OCI-M2 (cell line): ENCODE measurements around the gene GJB2.

Experiments used
- DNase-seq: peaks from one replicate; lab custom pipeline; 2025; ENCODE audit not compliant: unreplicated experiment; lab: John Stamatoyannopoulos, UW

Gene GJB2

GRCh38 chr13:20193162-20193906 lies 596 bp upstream of the GJB2 start:
- DNase-seq = no peak

DNA sequence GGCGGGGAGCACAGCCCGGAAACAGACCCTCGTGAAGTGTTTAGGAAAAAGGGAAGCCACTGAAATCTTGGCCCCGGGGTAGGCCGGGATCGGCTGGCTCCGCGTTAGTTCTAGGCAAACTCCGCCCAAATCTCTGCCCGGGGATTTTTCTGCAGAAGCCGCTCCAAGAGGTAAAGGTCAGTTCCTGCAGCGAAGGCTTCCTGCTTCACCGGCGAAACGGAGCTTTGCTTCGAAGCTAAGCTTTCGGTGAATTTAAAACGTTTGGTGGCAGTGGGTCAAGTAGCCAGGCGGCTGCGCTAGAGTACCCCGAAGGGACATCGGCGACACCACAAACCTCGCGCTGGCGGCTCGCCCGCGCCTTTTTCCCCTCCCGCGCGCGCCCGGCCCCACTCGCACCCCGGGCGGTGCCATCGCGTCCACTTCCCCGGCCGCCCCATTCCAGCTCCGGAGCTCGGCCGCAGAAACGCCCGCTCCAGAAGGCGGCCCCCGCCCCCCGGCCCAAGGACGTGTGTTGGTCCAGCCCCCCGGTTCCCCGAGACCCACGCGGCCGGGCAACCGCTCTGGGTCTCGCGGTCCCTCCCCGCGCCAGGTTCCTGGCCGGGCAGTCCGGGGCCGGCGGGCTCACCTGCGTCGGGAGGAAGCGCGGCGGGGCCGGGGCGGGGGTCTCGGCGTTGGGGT lies 441 bp downstream of the GJB2 start:
- DNase-seq = no peak

DNA sequence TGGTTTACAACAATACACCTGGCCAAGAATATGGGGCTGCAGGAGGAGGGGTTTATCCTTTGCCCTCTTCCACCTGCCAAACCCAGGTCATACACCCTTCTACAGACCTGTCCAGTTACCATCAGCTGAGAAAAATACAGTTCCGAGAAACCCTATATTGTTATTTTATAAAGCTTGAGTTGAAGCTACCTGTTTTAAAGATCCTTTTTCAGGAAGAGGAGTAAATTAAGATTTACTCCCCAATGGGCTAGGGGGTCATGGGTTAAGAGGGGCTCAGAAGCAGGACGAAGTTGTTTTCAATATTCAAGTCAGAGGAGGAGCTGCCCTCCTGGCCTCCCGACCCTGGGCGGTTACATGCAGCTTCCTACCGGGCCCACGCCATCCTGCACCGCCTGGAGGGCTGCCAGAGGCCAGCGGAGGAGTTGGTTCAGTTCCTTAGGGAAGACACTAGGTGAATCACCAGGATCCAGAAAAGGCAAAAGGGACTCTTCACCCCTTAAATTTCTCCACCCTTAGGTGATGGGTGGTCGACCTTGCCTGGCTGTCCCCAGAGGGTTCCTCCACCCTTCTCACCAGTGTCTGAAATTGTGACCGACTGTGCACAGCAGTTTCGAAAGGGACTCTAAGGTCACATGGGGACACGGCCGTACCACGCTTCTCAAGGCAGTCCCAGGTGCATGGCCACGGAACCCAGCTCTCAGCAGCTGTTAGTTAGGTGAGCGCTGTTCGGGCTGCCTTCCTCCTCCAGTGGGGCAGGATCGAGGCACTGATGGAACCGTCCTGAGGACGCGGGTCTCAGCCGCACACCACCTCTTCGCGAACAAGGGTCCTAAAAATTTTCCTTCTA lies 1.2 kb downstream of the GJB2 start:
- DNase-seq = no peak

DNA sequence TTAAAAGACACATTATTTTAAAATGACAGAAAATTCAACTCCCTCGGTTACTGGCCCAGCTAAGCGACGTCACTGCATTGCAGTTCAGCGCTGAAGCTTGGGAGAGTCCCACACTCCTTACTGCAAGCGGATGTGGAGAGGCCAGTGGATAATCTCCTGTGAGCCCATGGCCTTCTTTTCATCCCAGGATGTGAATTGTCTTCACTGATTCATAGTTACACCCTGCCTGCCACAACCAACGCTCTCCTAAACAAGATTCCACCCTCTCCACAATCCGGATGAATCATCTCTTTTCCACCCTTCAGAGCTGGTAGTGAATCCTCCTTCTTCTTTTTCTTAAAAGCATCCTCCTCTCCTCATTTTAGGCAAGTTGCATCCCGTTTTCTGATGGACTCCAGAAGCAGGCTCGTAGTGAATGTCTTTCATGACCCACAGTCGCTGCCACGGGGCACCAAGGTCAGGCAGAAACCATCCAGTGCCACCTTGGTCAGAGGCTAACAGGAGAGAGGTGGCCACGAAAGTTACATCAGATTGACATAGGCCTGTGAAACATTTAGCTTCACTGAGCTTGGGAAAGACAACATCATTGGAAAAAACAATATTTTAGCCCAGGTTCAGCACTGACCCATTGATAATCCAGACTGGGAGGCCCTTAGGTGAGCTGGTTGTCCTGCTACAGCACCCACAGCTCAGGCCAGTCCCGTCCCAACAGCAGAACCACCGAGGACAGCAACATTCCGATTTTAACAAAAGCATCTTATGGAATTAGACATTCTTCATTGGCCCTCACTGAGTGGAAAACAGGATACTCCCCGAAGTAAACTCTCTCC lies 2.0 kb downstream of the GJB2 start:
- DNase-seq = no peak

DNA sequence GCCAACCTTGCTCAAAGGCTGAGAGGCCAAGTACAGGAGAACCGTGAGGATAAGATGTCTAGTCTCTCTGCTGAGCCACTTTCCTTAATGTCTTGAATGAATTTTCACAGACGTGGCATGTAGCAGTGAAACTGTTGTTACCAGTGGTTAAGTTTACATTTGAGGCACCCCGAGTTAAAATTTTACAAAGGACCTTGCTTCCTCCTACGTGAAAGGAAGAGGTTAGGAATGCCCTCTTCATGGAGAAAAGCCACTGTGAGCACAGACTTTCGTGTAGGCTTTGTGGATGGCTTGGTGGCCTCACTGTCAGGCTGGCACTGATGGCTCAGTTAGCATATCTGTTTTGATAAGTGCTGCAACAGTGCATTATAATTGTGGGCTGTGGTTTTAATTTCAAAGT lies 2.7 kb downstream of the GJB2 start:
- DNase-seq = no peak

GRCh38 chr13:20188667-20189553 lies 3.8 kb downstream of the GJB2 start:
- no peak for DNase-seq

- DNase-seq = no peak
Measured at GRCh38 chr13:20186771-20187170, 6.0 kb downstream of the GJB2 start.

DNA sequence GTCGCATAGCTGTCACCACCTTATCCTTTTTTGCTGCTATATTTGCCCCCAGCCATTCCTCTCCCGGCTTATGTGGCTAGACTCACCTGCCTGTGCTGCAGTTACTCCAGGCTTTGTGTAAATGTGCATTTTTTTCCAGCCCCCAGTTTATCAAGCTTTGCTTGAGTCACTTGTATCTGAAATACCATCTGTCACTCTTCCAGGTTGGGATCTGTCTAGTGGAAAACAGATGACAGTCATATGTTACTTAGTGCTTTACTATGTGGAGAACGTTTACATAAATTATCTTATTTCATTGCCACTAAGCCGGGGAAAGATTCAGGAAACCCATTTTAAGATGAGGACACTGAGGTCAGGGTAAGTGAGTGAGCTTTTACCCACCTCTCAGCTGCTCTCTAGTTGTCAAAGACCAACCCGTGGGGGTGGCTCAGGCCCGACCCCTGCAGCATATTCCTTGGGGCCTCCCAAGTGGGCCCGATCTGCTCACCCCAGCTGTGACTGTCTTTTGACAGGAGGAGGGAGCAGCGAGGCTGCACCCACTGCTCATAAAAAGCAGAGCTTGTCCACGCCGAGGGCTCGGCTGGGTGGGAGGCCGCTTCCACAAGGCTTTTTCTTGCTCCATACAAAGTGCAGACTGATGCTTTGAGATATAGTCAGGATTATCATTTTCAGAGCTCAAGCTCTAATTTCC lies 7.2 kb downstream of the GJB2 start:
- no peak for DNase-seq

- DNase-seq = peak; percentile 24
Measured at GRCh38 chr13:20182231-20182846, 10.4 kb downstream of the GJB2 start.

DNA sequence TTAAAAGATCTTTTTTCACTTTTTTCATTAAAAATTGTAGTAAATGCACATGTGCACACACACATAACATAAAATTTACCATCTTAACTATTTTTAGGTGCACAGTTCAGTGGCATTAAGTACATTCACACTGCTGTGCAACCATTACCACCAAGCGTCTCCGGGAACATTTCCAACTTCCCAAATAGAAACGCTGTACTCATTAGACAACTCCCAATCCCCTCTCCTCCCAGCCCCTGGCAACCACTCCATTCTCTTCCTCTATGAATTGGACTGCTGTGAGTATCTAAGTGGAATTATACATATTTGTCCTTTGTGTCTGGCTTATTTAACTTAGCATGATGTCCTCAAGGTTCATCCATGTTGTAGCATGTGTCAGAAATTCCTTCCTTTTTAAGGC lies 11.6 kb downstream of the GJB2 start:
- DNase-seq = no peak

DNA sequence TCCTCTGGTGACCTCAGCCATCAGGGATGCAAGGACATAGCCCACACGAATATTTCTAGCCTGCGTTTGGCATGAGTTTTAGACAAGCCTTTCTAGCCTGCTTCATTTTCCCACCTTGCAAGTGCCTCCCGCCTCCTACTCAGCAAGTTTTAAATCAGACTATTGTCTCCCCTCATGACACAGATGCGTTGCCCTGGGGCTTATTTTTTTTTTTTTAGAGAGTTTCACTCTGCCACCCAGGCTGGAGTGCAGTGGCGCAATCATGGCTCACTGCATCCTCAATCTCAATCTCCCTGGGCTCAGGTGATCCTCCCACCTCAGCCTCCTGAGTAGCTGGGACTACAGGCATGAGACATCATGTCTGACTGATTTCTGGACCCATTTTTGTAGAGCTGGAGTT lies 14.6 kb downstream of the GJB2 start:
- DNase-seq = no peak

- no peak for DNase-seq
Measured at GRCh38 chr13:20177049-20177831, 15.5 kb downstream of the GJB2 start.

DNA sequence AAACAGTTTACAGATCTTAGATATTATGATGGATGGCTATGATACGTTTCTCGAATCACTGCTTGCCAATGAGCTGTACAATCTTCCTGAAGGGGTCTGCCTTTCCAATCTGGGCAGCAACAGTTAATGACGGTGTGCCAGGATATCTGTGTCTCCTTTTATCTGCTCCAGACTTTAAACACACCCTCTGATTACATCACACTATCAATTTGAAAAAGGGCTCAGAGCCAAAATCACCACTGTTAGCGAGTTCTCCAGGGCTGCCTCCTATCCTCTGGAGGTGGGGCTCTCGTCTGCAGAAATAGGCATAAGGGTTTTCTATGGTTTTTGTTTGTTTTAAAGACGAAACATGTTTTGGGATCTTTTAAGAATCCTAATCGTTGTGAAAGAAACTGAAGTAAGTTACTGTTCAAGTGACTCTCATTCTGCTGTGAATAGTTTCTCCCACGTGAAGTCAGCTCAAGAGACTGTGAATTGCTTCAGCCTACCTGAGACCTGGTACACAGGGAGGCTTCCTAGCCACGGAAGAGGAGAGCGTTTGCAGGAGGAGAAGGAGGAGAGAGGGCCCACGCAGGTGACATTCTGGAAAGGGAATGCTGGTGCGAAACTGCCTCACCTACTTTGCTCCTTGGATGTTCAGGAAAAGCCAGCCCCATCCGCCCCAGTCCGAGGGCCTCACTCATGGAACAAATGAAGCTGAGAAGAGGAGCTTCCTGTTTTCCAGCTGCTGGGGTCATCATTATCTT lies 16.7 kb downstream of the GJB2 start:
- DNase-seq = no peak

DNA sequence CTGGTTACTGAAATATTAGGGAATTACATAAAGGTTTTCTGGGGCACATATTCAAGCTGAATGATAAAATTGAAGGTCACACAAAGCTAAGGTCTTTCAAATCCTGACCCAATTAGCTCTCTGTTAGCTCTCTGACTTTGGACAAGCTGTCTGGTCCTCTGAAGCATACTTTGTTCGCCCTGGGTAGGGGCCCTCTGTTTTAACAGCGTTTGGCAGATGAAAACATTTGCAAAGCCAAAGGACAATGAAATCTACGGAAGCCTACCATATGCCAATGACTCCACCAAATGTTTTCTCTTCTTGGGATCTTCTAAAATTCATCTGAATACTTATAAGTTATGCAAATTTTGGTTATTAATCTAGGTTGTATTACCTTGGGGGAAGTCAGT lies 17.3 kb downstream of the GJB2 start:
- no peak for DNase-seq

- no peak for DNase-seq
Measured at GRCh38 chr13:20174656-20175405, 17.9 kb downstream of the GJB2 start.

GRCh38 chr13:20173116-20173746 lies 19.5 kb downstream of the GJB2 start:
- no peak for DNase-seq
